ENCODE data around the gene UBAP2L. TPM values are rescaled to one million over a fixed set of nuclear protein-coding genes. Genes with fewer than 3 reads are reported as not detected.

The UBAP2L gene
- total and polyA plus RNA-seq, 2 experiments from 2014 or later, result 73.0 to 132 TPM

GRCh38 chr1:154221278-154222001 lies 685 bp downstream of the UBAP2L start:
- H3K27ac ChIP-seq, result peak overlapping the region; percentile 98
- peak; percentile 86 for DNase-seq
- no peaks in the 10 kb centered on the region for H3K9me2 ChIP-seq (ENCODE audit: insufficient read depth)
- H3K4me3 ChIP-seq, result peak overlapping the region; percentile 99
- peak overlapping the region; percentile 99 for H3K9ac ChIP-seq
- in situ Hi-C loops (cut with MboI), result no loop called here
- peaks cover 36% of the 10 kb centered on the region for H3F3A ChIP-seq (ENCODE audit: insufficient read depth)
- H3K36me3 ChIP-seq (ENCODE audit: low read depth), result peaks cover 20% of the 10 kb centered on the region
- H3K4me1 ChIP-seq (ENCODE audit: insufficient read depth), result peaks cover 39% of the 10 kb centered on the region
- H4K20me1 ChIP-seq (ENCODE audit: insufficient read depth), result peaks cover 23% of the 10 kb centered on the region; the same call in 1 of the 2 replicates
- H2AFZ ChIP-seq, result peak overlapping the region; percentile 28; the same call in 1 of the 2 replicates
- no peaks in the 10 kb centered on the region for H3K9me3 ChIP-seq (ENCODE audit: low read depth)
- no peaks in the 10 kb centered on the region for H3K27me3 ChIP-seq (replicated peaks; ENCODE audit: insufficient read depth)
- WGBS, 2 experiments (ENCODE audit: low coverage in 1 of 2, low lambda C conversion rate in 2 of 2, missing lambda C conversion rate in 2 of 2), result 0 to 1% methylated on average over 14 to 28 of the region's 28 CpGs
- no peak for TF ChIP-seq EZH2phosphoT487 (IDR thresholded peaks at IDR 0.05; ENCODE audit: insufficient read depth, low read depth)
- H3K79me2 ChIP-seq (ENCODE audit: insufficient read depth), result peaks cover 95% of the 10 kb centered on the region
- peak overlapping the region; percentile 100 for H3K4me2 ChIP-seq (ENCODE audit: unreplicated experiment)

- H3K9me2 ChIP-seq (ENCODE audit: insufficient read depth), result no peaks in the 10 kb centered on the region
- peaks cover 28% of the 10 kb centered on the region for H3K36me3 ChIP-seq (ENCODE audit: low read depth)
- H3F3A ChIP-seq (ENCODE audit: insufficient read depth), result peaks cover 36% of the 10 kb centered on the region
- no peaks in the 10 kb centered on the region for H3K9me3 ChIP-seq (ENCODE audit: low read depth)
- peak overlapping the region; percentile 99 for H3K4me3 ChIP-seq
- H3K4me1 ChIP-seq (ENCODE audit: insufficient read depth), result peaks cover 39% of the 10 kb centered on the region
- H3K9ac ChIP-seq, result peak overlapping the region; percentile 99
- no peak overlapping the region for H2AFZ ChIP-seq
- no peak for TF ChIP-seq EZH2 (IDR thresholded peaks at IDR 0.05; ENCODE audit: insufficient read depth, poor library complexity, severe bottlenecking)
- TF ChIP-seq EZH2phosphoT487 (IDR thresholded peaks at IDR 0.05; ENCODE audit: insufficient read depth, low read depth), result no peak
- WGBS, 2 experiments (ENCODE audit: low coverage in 1 of 2, low lambda C conversion rate in 2 of 2, missing lambda C conversion rate in 2 of 2), result 56 to 61% methylated on average over 1 of the region's 1 CpG
- H3K27ac ChIP-seq, result peak overlapping the region; percentile 98
- peaks cover 23% of the 10 kb centered on the region; the same call in 1 of the 2 replicates for H4K20me1 ChIP-seq (ENCODE audit: insufficient read depth)
- in situ Hi-C loops (cut with MboI), result no loop called here
- DNase-seq, result peak; percentile 27
- H3K79me2 ChIP-seq (ENCODE audit: insufficient read depth), result peaks cover 95% of the 10 kb centered on the region
- H3K27me3 ChIP-seq (replicated peaks; ENCODE audit: insufficient read depth), result no peaks in the 10 kb centered on the region
- peak overlapping the region; percentile 100 for H3K4me2 ChIP-seq (ENCODE audit: unreplicated experiment)
These were observed 1.8 kb downstream of the UBAP2L start for GRCh38 chr1:154222518-154222917.

DNA sequence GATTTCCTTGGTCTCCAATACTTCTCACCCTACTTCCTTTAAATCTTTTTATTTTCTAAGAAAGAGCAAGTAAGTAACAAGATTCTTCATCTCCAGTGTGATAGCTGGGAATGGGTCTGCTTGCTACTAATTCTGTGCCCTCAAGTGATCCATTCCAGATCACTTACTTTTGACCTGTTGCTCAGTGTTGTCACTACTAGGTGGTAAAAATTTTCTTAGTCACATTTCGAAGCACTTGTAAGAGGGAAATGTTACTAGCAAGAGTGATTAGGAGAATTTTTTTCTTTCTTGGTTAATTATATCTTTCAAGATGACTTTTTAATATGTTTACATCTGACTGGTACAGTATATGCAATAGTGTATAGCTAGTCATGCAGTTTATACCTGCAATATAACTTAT lies 2.2 kb downstream of the UBAP2L start:
- H3K79me2 ChIP-seq (ENCODE audit: insufficient read depth), result peaks cover 95% of the 10 kb centered on the region
- H3K4me3 ChIP-seq, result peak overlapping the region; percentile 99
- peak; percentile 23 for DNase-seq
- peaks cover 23% of the 10 kb centered on the region; the same call in 1 of the 2 replicates for H4K20me1 ChIP-seq (ENCODE audit: insufficient read depth)
- in situ Hi-C loops (cut with MboI), result no loop called here
- TF ChIP-seq EZH2phosphoT487 (IDR thresholded peaks at IDR 0.05; ENCODE audit: insufficient read depth, low read depth), result no peak
- TF ChIP-seq EZH2 (IDR thresholded peaks at IDR 0.05; ENCODE audit: insufficient read depth, poor library complexity, severe bottlenecking), result no peak
- WGBS, 2 experiments (ENCODE audit: low coverage in 1 of 2, low lambda C conversion rate in 2 of 2, missing lambda C conversion rate in 2 of 2), result 93 to 100% methylated on average over 1 of the region's 1 CpG
- H2AFZ ChIP-seq, result no peak overlapping the region
- peak overlapping the region; percentile 100 for H3K4me2 ChIP-seq (ENCODE audit: unreplicated experiment)
- peaks cover 28% of the 10 kb centered on the region for H3K36me3 ChIP-seq (ENCODE audit: low read depth)
- no peaks in the 10 kb centered on the region for H3K9me2 ChIP-seq (ENCODE audit: insufficient read depth)
- no peaks in the 10 kb centered on the region for H3K9me3 ChIP-seq (ENCODE audit: low read depth)
- peaks cover 36% of the 10 kb centered on the region for H3F3A ChIP-seq (ENCODE audit: insufficient read depth)
- H3K4me1 ChIP-seq (ENCODE audit: insufficient read depth), result peaks cover 39% of the 10 kb centered on the region
- H3K27me3 ChIP-seq (replicated peaks; ENCODE audit: insufficient read depth), result no peaks in the 10 kb centered on the region
- peak overlapping the region; percentile 99 for H3K9ac ChIP-seq
- 0 out of 2 replicates have a peak overlapping the region, but pooled peaks have one; percentile 98 for H3K27ac ChIP-seq

GRCh38 chr1:154223621-154224020 lies 2.9 kb downstream of the UBAP2L start:
- H3K4me2 ChIP-seq (ENCODE audit: unreplicated experiment), result peak overlapping the region; percentile 100
- H3K4me3 ChIP-seq, result peak overlapping the region; percentile 99
- peaks cover 23% of the 10 kb centered on the region; the same call in 1 of the 2 replicates for H4K20me1 ChIP-seq (ENCODE audit: insufficient read depth)
- peak overlapping the region; percentile 22 for H3K27ac ChIP-seq
- H3F3A ChIP-seq (ENCODE audit: insufficient read depth), result peaks cover 36% of the 10 kb centered on the region
- H3K79me2 ChIP-seq (ENCODE audit: insufficient read depth), result peaks cover 95% of the 10 kb centered on the region
- H3K4me1 ChIP-seq (ENCODE audit: insufficient read depth), result peaks cover 35% of the 10 kb centered on the region
- H3K36me3 ChIP-seq (ENCODE audit: low read depth), result peaks cover 26% of the 10 kb centered on the region
- in situ Hi-C loops (cut with MboI), result no loop called here
- no peaks in the 10 kb centered on the region for H3K9me2 ChIP-seq (ENCODE audit: insufficient read depth)
- 50 to 61% methylated on average over 2 of the region's 2 CpGs for WGBS, 2 experiments (ENCODE audit: low coverage in 1 of 2, low lambda C conversion rate in 2 of 2, missing lambda C conversion rate in 2 of 2)
- H3K9ac ChIP-seq, result peak overlapping the region; percentile 99
- TF ChIP-seq EZH2 (IDR thresholded peaks at IDR 0.05; ENCODE audit: insufficient read depth, poor library complexity, severe bottlenecking), result no peak
- no peak for TF ChIP-seq EZH2phosphoT487 (IDR thresholded peaks at IDR 0.05; ENCODE audit: insufficient read depth, low read depth)
- H3K27me3 ChIP-seq (replicated peaks; ENCODE audit: insufficient read depth), result no peaks in the 10 kb centered on the region
- peak; percentile 28 for DNase-seq
- H2AFZ ChIP-seq, result no peak overlapping the region
- no peaks in the 10 kb centered on the region for H3K9me3 ChIP-seq (ENCODE audit: low read depth)
